ENCODE measurements around the gene FCRL5.

- TF ChIP-seq POLR2AphosphoS5 (IDR thresholded peaks at IDR 0.05) (no peak), CTCF (IDR thresholded peaks at IDR 0.05) (no peak)
These were observed 54.2 kb downstream of the FCRL5 start for GRCh38 chr1:157497987-157498735.

Measured in breast epithelium (tissue), 3 donors.